Measurements from ENCODE around the gene PGD.

PGD gene

DNA sequence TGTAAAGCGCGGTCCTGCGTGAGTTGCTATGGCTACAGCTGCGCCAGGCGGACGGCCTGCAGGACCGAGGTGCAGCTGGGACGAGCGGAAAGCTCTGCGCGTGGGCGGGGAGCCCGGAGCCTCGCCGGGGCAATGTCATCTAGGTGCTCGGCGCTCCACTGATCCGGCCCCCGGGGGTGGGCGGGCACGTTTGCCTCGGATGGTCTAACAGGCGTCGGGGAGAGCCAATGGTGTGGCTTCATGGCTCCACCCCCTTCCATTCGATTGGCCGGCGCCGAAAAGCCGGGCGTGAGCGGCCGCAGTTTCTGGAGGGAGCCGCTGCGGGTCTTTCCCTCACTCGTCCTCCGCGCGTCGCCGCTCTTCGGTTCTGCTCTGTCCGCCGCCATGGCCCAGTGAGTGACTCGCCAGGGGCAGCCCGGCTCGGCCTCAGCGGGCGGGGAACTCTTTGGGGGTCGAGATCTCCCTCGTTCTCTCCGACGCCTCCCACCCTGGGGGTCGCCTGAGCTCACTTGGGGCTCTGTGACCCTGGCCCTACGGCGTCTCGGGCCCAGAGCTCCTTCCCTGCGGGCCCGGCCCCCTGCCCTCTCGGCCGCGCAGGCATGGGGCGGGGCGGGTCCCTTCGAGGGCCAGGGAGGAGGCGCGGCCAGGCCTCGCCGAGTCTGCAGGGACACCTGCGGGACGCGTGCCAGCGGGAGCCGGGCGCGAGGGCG is at the start of gene PGD:
Gene PGD, plus strand, starts transcription at position 331 of the 710 bp plus-strand sequence. Its CDS starts 54 bp downstream, at position 385.
- peak; percentile 97 for DNase-seq

DNA sequence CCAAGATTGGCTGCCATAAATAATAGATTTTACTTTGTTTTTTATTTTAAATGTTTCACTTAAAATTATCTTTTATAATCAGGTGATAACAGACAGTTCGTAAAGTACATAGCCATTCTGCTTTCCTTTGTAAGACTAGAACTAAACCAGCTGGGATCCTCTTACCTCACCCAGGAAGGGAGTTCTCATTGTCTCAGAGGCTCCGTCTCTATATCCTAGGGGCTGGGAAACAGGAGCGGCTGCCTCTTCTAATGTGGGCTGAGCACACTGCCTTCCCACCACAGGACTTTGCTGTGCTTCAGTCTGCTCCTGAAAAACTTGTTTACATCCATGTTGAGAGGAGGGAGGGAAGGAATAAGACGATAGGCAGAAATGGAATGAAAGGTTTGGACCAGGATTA is 45.6 kb upstream of the PGD start:
- no peak for DNase-seq

DNA sequence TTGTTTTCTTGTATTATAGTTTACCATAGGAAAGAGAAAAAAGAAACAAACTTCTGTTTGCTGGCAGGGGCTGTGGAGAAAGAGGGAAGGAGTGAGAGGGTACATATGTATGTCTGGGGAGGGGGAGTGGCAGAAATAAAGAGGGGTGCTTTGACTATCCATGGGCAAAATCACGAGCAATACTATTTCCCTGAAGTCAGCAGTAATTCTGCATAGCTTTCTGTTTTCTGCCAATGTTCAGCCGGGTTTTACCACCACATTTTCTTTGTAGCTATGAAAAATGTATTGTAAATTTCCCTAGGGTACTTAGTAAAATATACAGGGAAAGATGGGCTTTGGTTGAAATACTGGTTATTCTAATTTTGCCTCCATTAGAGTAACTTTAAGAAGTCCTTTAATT is 45.2 kb upstream of the PGD start:
- no peak for DNase-seq

- no peak for DNase-seq
These were observed 38.8 kb upstream of the PGD start for GRCh38 chr1:10360045-10360444.

GRCh38 chr1:10361515-10361914 is 37.3 kb upstream of the PGD start:
- DNase-seq, result no peak

- no peak for DNase-seq
These were observed 30.7 kb upstream of the PGD start for GRCh38 chr1:10368194-10368593.

GRCh38 chr1:10374442-10374860 is 24.4 kb upstream of the PGD start:
- no peak for DNase-seq

DNA sequence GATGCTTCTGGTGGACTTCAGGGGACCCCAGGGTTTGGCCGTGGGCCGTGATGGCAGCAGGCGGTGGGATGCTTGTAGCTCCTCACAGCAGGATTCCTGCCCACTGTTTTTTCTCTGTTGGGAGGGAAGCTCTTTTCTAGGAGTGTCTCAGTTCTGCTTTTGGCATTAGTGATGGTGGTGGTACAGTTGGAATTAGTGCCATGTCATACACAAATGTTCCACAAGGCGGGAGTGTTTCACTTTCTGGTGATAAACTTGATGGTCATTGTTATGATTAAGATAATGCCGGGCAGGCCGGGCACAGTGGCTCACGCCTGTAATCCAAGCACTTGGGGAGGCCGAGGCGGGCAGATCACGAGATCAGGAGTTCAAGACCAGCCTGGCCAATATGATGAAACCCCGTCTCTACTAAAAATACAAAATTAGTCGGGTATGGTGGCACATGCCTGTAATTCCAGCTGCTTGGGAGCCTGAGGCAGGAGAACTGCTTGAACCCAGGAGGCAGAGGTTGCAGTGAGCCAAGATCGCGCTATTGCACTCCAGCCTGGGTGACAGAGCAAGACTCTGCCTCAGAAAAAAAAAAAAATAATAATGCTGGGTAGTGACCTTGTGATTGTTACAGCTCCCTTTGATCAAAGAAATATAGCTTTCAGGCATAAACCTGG is 21.4 kb upstream of the PGD start:
- DNase-seq, result peak; percentile 38

- DNase-seq, result no peak
These were observed 20.6 kb upstream of the PGD start for GRCh38 chr1:10378081-10378841.

GRCh38 chr1:10379101-10379620 is 19.7 kb upstream of the PGD start:
- no peak for DNase-seq

DNA sequence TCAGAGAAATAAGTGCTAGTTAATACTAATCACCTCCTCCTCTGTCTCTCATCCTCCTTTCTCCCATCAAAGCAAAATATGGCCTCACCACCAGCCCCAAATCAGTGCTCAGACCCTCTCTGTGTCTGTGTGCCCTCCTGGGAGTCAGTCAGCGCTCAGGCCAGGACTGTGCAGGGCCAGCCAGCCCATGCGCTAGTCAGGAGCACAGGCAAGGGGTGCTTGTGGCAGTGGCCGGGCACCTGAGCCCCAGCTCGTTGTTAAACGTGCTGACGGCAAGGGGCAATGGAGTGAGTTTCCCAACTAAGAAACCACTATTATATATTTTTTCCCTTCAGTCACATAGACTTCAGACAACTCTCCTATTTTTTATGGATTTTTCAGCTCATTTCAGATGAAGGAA is 19.2 kb upstream of the PGD start:
- DNase-seq, result no peak

DNA sequence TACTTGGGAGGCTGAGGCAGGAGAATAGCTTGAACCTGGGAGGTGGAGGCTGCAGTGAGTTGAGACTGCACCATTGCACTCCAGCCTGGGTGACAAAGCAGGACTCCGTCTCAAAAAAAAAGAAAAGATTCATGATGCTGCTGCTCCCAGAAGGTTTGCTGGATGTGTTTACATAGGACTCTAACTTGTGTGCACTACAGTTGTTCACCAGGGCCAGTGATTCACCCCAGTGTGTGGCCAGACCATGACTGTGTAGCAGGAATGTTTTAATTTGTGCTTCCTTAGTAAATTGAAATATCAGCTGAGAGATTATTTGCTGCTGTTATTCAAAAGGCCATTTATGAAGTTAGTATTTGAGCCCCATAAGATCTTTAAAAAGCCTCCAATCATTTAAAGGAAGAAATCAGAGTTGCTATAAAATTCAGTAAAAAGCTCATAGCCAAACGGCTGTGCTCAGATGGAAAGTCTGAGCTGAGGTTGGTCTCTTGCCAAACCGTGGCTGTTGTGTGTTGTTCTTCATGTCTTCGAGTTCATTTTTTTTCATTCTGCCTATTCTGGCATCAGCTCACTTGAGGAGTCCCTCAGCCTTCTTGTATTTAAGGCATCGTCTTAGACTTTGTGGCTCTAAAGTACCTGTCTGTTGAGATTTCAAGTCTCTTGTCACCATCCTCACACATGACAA is 18.1 kb upstream of the PGD start:
- no peak for DNase-seq

DNA sequence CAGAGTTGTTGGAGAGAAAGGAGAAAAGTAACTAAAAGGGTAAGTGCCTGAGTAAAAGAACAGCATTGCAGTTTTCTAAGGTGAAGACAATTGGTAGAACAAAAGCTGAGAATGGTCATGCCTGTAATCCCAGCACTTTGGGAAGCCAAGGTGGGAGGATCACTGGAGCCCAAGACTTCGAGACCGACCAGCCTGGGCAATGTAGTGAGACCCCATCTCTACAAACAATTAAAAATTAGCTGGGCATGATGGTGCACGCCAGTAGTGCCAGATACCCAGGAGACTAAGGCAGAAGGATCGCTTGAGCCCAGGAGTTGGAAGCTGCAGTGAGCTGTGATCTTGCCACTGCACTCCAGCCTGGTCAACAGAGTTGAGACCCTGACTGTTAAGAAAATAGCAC is 15.2 kb upstream of the PGD start:
- DNase-seq, result no peak

GRCh38 chr1:10384219-10384618 is 14.6 kb upstream of the PGD start:
- DNase-seq, result no peak

GRCh38 chr1:10386761-10387676 is 11.8 kb upstream of the PGD start:
- DNase-seq, result no peak

DNA sequence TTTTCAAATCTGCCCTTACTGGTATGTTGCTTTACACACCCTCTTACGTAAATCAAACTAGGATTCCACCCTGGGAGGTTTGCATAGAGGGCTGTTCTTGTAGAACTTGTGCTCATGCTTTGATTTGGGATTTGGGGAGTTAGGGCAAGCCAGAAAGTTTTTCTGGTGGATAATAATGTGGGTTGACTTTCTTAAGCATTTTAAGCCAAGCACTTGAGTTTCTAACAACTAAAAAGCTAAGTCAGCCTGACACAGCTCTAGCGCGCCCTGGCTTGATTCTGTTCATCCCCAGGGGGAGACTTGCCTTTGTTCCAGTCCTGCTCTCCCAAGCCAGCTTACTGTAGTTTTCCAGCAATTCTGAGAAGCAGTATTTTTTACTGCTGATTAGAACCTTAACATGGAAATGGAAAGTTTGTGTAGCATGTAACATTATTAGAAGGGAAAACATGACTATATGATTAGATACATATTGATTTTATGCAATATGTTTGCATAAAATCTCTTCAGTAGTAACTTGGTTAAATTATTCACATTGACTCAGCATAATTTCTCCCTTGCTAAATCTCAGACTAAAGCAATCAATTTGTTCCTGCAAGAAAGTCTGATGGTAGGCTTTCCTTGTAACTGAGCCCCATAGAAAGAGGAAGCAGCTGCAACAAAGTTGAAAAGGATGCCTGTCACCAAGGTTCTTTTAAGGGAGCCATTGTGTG is 11.0 kb upstream of the PGD start:
- peak; percentile 20 for DNase-seq

DNA sequence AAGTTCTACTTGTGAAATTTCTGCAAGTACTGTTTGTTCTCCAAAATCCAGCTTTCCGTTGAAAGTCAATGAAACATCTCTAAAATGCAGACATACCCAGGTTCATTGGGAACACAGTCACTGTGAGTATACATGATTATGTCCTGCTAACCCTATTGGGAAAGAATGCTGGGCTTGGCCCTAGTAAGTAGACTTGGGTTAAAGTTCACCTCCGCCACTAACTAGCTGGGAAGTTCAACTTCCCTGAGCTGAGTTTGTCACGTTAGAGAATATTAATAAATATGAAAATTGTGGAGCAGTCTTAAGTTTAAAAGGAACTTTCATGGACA is 10.5 kb upstream of the PGD start:
- no peak for DNase-seq

GRCh38 chr1:10389271-10389973 is 9.4 kb upstream of the PGD start:
- DNase-seq, result no peak

DNA sequence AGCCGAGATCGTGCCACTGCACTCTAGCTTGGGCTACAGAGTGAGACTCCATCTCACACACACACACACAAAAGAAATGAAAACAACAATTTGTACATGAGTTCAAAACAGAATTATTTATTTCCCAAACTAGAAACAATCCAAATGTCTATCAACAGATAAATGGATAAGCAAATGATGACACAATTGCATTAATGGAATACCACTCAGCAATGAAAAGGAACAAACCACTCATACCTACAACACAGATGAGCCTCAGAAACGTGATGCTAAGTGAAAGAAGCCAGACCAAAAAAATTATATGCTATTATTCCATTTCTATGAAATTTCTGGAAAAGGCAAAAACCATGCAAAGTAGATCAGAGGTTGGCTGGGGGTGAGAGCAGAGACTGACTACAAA is 2.0 kb upstream of the PGD start:
- no peak for DNase-seq

DNA sequence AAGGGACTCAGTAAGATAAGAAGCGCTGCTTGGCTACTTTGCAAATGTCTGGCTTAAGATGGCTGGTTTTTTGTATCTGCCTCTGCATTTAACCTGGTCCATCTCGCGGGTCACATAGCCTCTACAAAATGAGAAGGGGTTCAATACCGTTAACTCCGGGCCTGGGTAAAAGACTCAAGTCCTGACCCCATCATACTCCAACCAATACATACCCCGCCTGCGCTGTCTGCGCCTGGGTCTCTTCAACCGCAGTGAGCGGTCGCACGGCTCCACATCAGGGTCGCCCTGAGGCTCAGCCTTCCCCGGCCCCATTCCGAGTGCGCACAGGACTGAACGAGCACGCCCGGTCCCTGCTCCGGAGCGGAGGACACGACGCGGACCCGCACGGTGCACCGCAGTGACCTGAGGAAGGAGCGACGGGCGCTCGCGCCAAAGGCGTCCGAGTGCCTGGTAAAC is 558 bp upstream of the PGD start:
- DNase-seq, result no peak

- DNase-seq, result no peak
These were observed 629 bp downstream of the PGD start for GRCh38 chr1:10399444-10399941.
